Measurements from ENCODE around the gene PALD1.
"Not testable (repeated sequence)": the region's sequence is repeated elsewhere in the genome, so short reads cannot be mapped to it uniquely, and the experiment has no call there.

Gene PALD1

DNA sequence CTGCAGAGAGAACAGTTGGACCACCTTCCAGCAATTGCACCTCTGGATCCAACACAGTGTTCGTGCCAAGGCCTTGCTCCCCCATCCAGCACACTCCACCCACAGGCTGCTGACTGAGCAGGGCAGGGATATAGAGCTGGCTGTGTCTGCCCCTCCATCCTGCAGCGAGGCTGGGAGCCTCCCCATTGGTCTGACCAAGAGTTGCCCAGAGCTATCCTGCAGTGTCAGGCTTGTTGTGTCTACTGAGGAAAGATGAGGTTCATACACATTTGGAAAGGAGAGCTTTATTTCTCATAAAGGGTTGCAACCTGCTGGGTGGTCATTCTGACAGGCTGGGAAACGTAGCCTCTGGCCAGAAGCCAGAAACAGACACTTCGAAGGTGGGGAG, 96.9 kb downstream of the PALD1 start:
- Histone ChIP-seq H3K36me3 (ENCODE audit: insufficient read depth, low read length) (no peaks in the 10 kb centered on the region), H3K4me1 (ENCODE audit: control insufficient read depth, insufficient read depth, low read length, unreplicated experiment) (peaks cover 31% of the 10 kb centered on the region), H3K27me3 (ENCODE audit: insufficient read depth, low read length) (no peaks in the 10 kb centered on the region), H3K27ac (ENCODE audit: low read depth, low read length) (no peak overlapping the region), H3K79me2 (ENCODE audit: control insufficient read depth, insufficient read depth, low read length, unreplicated experiment) (no peaks in the 10 kb centered on the region), H2AFZ (ENCODE audit: low read length, unreplicated experiment) (no peak overlapping the region), H3K4me3 (ENCODE audit: low read depth, low read length) (no peak overlapping the region)

DNA sequence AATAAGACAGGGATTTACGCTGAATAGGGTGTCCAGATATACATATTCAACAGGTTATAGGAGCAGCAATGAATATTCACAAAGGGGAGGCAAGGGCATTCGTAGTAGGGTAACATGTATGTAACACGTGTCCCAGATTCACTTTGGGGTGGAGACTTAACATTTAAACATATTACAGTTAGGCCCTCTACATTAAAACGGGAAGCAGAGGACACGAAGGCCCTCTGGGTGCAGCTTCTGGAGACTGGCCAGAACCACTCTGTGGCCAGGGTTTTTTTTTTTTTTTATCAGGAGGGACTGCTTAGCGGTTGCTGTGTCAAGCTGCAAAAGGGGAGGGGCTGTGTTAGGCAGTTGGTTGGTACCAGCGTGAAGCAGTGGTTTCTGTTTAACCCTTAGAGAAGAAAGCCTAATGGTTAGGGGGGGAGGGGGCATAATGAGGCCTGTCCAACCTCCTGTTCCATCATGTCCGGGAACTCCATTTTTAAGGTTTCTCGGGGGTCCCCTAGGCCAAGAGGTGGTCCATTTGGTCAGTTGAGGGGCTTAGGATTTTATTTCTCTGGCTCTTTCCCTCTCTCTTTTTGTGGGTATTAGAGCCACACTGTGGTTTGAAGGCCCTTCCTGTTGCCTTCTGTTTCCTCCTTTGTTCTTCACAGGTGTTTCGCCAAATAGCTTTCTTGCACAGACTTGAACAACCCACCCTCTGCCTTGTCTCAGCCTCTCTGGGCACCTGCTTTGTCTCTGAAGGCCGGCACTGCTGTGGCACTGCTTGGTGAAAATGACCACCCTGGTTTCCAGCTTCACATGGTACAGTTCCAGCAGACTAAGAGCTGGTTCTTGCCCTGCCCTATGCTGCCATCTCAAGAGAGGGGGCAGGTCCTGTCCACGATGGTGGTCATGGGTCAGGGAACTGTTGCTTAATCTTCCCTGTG, 97.6 kb downstream of the PALD1 start:
- Histone ChIP-seq H3K4me3 (ENCODE audit: low read depth, low read length) (peak overlapping the region; percentile 2; the same call in 1 of the 2 replicates), H3K79me2 (ENCODE audit: control insufficient read depth, insufficient read depth, low read length, unreplicated experiment) (no peaks in the 10 kb centered on the region), H3K4me1 (ENCODE audit: control insufficient read depth, insufficient read depth, low read length, unreplicated experiment) (peaks cover 31% of the 10 kb centered on the region), H3K27ac (ENCODE audit: low read depth, low read length) (peak overlapping the region; percentile 10; the same call in 1 of the 2 replicates), H3K36me3 (ENCODE audit: insufficient read depth, low read length) (no peaks in the 10 kb centered on the region), H3K27me3 (ENCODE audit: insufficient read depth, low read length) (no peaks in the 10 kb centered on the region), H2AFZ (ENCODE audit: low read length, unreplicated experiment) (peak overlapping the region; percentile 67)

DNA sequence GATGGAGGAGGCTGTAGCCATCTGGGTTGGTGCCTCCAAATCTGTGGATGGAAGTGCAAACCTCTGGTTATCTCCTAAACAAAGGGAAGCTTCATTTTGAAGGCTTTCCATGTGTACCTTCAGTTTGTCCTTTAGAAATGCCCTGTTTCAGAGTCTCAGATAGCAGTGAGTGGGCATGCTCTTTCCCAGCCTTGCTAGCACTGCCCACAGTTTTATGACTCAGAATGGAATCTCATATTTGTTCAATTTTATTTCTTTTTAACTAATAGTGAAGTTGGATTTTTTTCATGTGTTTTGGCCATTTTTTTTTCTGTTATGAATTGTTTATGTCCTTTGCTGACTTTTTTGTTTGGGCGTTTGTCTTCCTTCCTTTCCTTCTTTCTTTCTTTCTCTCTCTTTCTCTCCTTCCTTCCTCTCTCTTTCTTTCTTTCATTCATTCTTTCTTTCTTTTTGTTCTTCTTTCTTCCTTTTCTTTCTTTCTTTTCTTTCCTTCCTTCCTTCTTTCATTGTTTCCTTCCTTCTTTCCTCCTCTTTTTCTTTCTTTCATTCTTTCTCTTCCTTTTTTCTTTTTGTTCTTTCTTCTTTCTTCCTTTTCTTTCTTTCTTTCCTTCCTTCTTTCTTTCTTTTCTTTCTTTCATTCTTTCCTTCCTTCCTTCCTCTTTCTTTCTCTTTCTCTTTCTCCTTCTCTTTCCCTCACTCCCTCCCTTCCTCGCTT, 98.4 kb downstream of the PALD1 start:
- Histone ChIP-seq H3K4me1 (ENCODE audit: control insufficient read depth, insufficient read depth, low read length, unreplicated experiment) (peaks cover 31% of the 10 kb centered on the region), H3K36me3 (ENCODE audit: insufficient read depth, low read length) (no peaks in the 10 kb centered on the region), H3K79me2 (ENCODE audit: control insufficient read depth, insufficient read depth, low read length, unreplicated experiment) (no peaks in the 10 kb centered on the region), H3K27ac (ENCODE audit: low read depth, low read length) (peak overlapping the region; percentile 10; the same call in 1 of the 2 replicates), H3K27me3 (ENCODE audit: insufficient read depth, low read length) (no peaks in the 10 kb centered on the region), H2AFZ (ENCODE audit: low read length, unreplicated experiment) (peak overlapping the region; percentile 67), H3K4me3 (ENCODE audit: low read depth, low read length) (peak overlapping the region; percentile 2; the same call in 1 of the 2 replicates)

DNA sequence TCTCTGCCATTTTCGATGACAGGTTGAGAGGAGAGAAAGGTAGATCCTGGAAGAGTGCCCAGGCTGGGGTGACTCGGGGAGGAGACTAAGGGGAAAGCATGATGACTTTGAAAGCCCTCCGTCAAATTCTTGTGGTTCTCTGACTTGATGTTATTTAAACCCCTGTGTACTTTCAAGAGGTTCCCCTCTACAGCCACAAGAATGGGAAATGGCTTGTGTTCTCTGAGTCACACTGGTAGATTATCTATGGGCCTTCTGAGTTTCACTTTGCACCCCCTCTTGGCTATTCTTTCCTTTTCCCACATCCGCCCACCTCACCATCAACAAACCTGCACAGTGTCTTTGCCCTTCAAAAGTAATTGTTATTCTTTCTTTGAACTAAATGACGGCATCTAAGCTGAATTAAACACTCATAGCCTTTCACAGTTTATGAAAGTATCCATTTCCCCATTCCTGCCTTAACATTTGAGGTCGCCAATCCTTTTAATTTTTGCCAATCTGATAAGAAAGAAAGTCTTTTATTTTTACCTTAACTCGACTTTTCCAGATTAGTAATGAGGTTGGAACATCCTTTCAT, 99.9 kb downstream of the PALD1 start:
- peak overlapping the region; percentile 20; the same call in 1 of the 2 replicates for H3K4me3 ChIP-seq (ENCODE audit: low read depth, low read length)
- no peaks in the 10 kb centered on the region for H3K27me3 ChIP-seq (ENCODE audit: insufficient read depth, low read length)
- H3K79me2 ChIP-seq (ENCODE audit: control insufficient read depth, insufficient read depth, low read length, unreplicated experiment): no peaks in the 10 kb centered on the region
- peaks cover 31% of the 10 kb centered on the region for H3K4me1 ChIP-seq (ENCODE audit: control insufficient read depth, insufficient read depth, low read length, unreplicated experiment)
- peak overlapping the region; percentile 28 for H3K27ac ChIP-seq (ENCODE audit: low read depth, low read length)
- H2AFZ ChIP-seq (ENCODE audit: low read length, unreplicated experiment): peak overlapping the region; percentile 67
- no peaks in the 10 kb centered on the region for H3K36me3 ChIP-seq (ENCODE audit: insufficient read depth, low read length)

DNA sequence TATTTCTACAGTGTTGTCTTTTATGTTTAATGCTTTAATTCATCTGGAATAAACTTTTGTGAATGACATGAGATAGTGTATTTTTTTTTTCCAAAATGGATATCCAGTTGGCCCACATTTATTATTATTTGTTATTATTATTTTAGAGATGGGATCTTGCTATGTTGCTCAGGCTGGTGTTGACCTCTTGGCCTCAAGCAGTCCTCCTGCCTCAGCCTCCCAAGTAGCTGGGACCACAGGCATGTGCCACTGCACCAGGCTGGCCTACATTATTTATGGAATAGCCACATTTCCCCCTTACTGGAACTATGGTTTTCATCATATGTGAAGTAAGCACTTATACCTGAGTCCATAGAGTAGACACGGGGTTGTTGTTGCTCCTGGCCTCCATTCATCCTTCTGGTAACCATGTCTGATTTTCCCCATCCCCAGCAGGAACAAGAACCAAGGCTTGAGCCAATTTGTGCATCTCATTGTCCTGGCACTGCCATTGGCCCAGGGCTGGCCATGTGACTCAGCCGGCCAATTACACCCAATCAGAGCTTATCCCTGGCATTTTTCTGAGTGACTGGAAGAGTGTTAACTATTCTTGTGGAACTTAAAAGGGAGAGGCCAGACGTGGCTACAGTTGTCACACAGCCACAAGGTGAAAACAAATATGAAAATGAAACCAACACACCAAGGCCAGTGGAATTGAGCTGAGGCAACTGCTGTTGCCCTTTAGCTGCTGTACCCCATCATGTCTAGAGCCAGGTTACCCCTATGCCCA, 100.9 kb downstream of the PALD1 start:
- peaks cover 31% of the 10 kb centered on the region for H3K4me1 ChIP-seq (ENCODE audit: control insufficient read depth, insufficient read depth, low read length, unreplicated experiment)
- H3K79me2 ChIP-seq (ENCODE audit: control insufficient read depth, insufficient read depth, low read length, unreplicated experiment): no peaks in the 10 kb centered on the region
- 0 out of 2 replicates have a peak overlapping the region, but pooled peaks have one; percentile 23 for H3K4me3 ChIP-seq (ENCODE audit: low read depth, low read length)
- peak overlapping the region; percentile 28; the same call in 1 of the 2 replicates for H3K27ac ChIP-seq (ENCODE audit: low read depth, low read length)
- no peaks in the 10 kb centered on the region for H3K27me3 ChIP-seq (ENCODE audit: insufficient read depth, low read length)
- peak overlapping the region; percentile 90 for H2AFZ ChIP-seq (ENCODE audit: low read length, unreplicated experiment)
- no peaks in the 10 kb centered on the region for H3K36me3 ChIP-seq (ENCODE audit: insufficient read depth, low read length)

DNA sequence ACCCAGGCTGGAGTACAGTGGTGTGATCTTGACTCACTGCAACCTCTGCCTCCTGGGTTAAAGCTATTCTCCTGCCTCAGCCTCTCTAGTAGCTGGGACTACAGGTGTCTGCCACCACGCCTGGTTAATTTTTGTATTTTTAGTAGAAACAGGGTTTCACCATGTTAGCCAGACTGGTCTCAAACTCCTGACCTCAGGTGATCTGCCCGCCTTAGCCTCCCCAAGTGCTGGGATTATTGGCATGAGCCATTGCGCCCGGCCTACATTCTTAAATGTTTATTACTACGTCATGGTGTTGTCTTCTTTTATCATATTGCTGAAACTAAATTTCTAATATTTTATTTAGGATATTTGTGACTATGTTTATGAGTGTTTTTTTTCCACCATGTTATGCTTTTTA, 102.6 kb downstream of the PALD1 start:
- H2AFZ ChIP-seq (ENCODE audit: low read length, unreplicated experiment); H3K27me3 ChIP-seq (ENCODE audit: insufficient read depth, low read length); H3K4me3 ChIP-seq (ENCODE audit: low read depth, low read length); H3K79me2 ChIP-seq (ENCODE audit: control insufficient read depth, insufficient read depth, low read length, unreplicated experiment); H3K36me3 ChIP-seq (ENCODE audit: insufficient read depth, low read length); H3K27ac ChIP-seq (ENCODE audit: low read depth, low read length): not testable (repeated sequence)
- H3K4me1 ChIP-seq (ENCODE audit: control insufficient read depth, insufficient read depth, low read length, unreplicated experiment): peaks cover 29% of the 10 kb centered on the region

DNA sequence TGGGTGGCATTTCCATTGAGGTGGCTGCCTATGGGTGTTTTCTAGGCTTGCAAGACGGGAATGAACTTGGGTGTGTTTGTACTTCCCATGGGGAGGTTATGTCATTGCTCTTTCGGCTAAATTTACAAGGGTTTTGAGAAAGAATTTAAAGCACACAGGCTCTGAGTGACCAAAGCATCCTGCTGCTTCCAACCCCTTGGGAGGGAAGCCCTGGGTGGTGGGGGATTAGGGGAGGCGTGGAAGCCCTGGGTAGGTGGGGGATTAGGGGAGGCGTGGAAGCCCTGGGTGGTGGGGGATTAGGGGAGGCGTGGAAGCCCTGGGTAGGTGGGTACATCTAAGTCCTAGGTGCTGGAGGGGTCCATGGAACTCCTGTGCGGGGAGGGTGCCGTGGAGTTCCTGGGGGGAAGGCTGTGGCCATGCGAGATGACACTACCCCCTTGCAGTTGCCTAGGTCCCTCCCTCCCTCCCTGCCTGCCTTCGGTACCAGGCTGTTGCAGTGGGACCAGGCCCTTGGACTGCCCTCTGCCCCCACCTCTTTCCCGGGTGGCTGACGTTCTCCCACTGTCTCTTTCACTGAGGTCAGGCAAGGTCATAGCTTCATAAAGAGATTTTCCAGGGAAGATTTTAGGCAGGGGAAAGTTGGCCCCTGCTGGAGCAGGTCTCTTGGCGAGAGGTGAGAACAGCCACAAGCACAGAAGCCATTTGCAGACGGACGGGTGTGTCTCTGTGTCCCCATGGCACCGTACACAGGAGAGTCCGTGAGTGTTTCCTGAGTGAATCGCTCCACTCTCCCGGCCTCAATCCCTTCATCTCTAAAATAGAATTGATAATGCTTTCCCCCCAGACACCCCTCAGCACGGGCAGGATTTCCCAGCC, 104.5 kb downstream of the PALD1 start:
- Histone ChIP-seq H3K4me1 (ENCODE audit: control insufficient read depth, insufficient read depth, low read length, unreplicated experiment) (peaks cover 11% of the 10 kb centered on the region), H3K36me3 (ENCODE audit: insufficient read depth, low read length) (no peaks in the 10 kb centered on the region), H2AFZ (ENCODE audit: low read length, unreplicated experiment) (no peak overlapping the region), H3K27ac (ENCODE audit: low read depth, low read length) (no peak overlapping the region), H3K27me3 (ENCODE audit: insufficient read depth, low read length) (peaks cover 8% of the 10 kb centered on the region; the same call in 1 of the 2 replicates), H3K79me2 (ENCODE audit: control insufficient read depth, insufficient read depth, low read length, unreplicated experiment) (no peaks in the 10 kb centered on the region), H3K4me3 (ENCODE audit: low read depth, low read length) (no peak overlapping the region)

DNA sequence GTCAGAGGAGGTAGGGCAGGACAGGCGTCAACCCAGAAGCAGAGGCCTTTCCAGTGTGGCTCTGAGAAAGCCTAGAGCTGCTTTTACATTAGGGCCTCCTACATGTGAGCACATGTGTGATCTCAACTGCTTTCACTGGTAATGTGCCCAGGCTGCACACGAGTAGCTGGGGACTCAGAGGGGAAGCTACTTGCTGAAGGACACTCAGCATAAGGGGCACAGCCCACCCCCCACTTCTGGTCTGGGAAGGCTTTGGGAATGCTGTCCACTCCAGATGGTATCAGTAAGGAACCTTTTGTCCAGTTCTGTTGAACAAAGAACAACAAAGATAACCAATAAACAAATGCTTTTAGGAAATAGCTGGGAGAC, 105.1 kb downstream of the PALD1 start:
- Histone ChIP-seq H2AFZ (ENCODE audit: low read length, unreplicated experiment) (no peak overlapping the region), H3K36me3 (ENCODE audit: insufficient read depth, low read length) (no peaks in the 10 kb centered on the region), H3K4me1 (ENCODE audit: control insufficient read depth, insufficient read depth, low read length, unreplicated experiment) (peaks cover 5% of the 10 kb centered on the region), H3K27ac (ENCODE audit: low read depth, low read length) (no peak overlapping the region), H3K27me3 (ENCODE audit: insufficient read depth, low read length) (peaks cover 15% of the 10 kb centered on the region; the same call in 1 of the 2 replicates), H3K79me2 (ENCODE audit: control insufficient read depth, insufficient read depth, low read length, unreplicated experiment) (no peaks in the 10 kb centered on the region), H3K4me3 (ENCODE audit: low read depth, low read length) (no peak overlapping the region)

DNA sequence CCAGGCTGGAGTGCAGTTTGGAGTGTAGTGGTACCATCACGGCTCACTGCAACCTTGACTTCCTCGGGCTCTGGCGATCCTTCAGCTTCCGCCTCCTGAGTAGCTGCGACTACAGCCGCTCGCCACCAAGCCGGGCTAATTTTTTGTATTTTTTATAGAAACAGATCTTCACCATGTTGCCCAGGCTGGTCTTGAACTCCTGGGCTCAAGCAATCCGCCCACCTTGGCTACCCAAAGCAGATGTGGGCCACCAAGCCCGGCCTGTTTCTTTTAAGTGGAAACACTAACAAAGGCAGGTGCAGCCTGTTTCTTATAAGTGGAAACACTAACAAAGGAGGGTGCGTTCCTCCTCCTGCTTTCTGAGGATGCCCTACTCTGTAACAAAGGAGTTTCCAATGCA, 105.8 kb downstream of the PALD1 start:
- Histone ChIP-seq H2AFZ (ENCODE audit: low read length, unreplicated experiment) (no peak overlapping the region), H3K27me3 (ENCODE audit: insufficient read depth, low read length) (peaks cover 19% of the 10 kb centered on the region), H3K79me2 (ENCODE audit: control insufficient read depth, insufficient read depth, low read length, unreplicated experiment) (no peaks in the 10 kb centered on the region), H3K4me3 (ENCODE audit: low read depth, low read length) (no peak overlapping the region), H3K36me3 (ENCODE audit: insufficient read depth, low read length) (no peaks in the 10 kb centered on the region), H3K4me1 (ENCODE audit: control insufficient read depth, insufficient read depth, low read length, unreplicated experiment) (peaks cover 3% of the 10 kb centered on the region), H3K27ac (ENCODE audit: low read depth, low read length) (no peak overlapping the region)

Data from ACC112 (cell line).